Sigmoid colon (tissue), 4 donors: Measurements from ENCODE around the gene SHC1.

ENCODE experiments used
- EP300 ChIP-seq, 4 donors: sonication (generic); formaldehyde crosslinking; IDR thresholded peaks; one replicate each; pipeline ENCODE4 v1.6.1; 2017; ENCODE audit warnings: antibody characterized with exemption in 4 of 4
- POLR2A ChIP-seq, 2 donors: fragments of 450-650 bp; IDR thresholded peaks; one replicate each; pipeline ENCODE4 v1.6.1; 2016; ENCODE audit warnings: antibody characterized with exemption in 2 of 2, mild to moderate bottlenecking in 2 of 2, moderate library complexity in 2 of 2
- POLR2AphosphoS5 ChIP-seq, 4 donors: sonication (generic); formaldehyde crosslinking; IDR thresholded peaks; one replicate each; pipeline ENCODE4 v1.6.1; 2017; ENCODE audit warnings: antibody characterized with exemption in 4 of 4
- TF ChIP-seq, protein P1 (sequence below), 4 experiments: fragments of 450-650 bp in 3 of 4; fragments of 200-600 bp in 1 of 4; IDR thresholded peaks; one replicate each; pipeline ENCODE4 v1.5.1; 2016 to 2019; ENCODE audit warnings: antibody characterized with exemption in 4 of 4, mild to moderate bottlenecking in 3 of 4, moderate library complexity in 2 of 4

DNA sequence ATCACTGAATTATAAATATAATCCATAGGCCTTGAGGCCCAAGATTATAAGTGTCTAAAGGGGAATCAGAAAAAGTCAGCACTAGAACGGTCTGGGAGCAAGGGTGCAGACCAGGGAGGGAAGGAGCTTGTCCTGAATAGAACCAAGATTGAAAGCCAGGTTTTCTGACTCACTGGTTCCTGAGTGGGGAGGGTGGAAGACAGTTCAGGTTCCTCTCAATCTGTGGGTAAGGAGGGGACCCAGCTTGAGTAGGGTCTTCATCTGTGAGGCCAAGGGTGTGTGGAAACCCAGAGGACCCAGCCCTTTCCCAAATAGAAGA, 23.7 kb upstream of the SHC1 start:
- no peak for TF ChIP-seq POLR2AphosphoS5 (IDR thresholded peaks at IDR 0.05)
- no peak for TF ChIP-seq EP300 (IDR thresholded peaks at IDR 0.05)
- TF ChIP-seq POLR2A (IDR thresholded peaks at IDR 0.05): no peak
- TF ChIP-seq, protein P1, sequence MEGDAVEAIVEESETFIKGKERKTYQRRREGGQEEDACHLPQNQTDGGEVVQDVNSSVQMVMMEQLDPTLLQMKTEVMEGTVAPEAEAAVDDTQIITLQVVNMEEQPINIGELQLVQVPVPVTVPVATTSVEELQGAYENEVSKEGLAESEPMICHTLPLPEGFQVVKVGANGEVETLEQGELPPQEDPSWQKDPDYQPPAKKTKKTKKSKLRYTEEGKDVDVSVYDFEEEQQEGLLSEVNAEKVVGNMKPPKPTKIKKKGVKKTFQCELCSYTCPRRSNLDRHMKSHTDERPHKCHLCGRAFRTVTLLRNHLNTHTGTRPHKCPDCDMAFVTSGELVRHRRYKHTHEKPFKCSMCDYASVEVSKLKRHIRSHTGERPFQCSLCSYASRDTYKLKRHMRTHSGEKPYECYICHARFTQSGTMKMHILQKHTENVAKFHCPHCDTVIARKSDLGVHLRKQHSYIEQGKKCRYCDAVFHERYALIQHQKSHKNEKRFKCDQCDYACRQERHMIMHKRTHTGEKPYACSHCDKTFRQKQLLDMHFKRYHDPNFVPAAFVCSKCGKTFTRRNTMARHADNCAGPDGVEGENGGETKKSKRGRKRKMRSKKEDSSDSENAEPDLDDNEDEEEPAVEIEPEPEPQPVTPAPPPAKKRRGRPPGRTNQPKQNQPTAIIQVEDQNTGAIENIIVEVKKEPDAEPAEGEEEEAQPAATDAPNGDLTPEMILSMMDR (IDR thresholded peaks at IDR 0.05): no peak
